NCI-H774 (cell line): ENCODE results near the gene CHIC2.
"Not testable (repeated sequence)": the region's sequence is repeated elsewhere in the genome, so short reads cannot be mapped to it uniquely, and the experiment has no call there.

ENCODE experiments used
- DNase-seq: peaks from one replicate; lab custom pipeline; 2025; lab: John Stamatoyannopoulos, UW

Gene CHIC2

DNA sequence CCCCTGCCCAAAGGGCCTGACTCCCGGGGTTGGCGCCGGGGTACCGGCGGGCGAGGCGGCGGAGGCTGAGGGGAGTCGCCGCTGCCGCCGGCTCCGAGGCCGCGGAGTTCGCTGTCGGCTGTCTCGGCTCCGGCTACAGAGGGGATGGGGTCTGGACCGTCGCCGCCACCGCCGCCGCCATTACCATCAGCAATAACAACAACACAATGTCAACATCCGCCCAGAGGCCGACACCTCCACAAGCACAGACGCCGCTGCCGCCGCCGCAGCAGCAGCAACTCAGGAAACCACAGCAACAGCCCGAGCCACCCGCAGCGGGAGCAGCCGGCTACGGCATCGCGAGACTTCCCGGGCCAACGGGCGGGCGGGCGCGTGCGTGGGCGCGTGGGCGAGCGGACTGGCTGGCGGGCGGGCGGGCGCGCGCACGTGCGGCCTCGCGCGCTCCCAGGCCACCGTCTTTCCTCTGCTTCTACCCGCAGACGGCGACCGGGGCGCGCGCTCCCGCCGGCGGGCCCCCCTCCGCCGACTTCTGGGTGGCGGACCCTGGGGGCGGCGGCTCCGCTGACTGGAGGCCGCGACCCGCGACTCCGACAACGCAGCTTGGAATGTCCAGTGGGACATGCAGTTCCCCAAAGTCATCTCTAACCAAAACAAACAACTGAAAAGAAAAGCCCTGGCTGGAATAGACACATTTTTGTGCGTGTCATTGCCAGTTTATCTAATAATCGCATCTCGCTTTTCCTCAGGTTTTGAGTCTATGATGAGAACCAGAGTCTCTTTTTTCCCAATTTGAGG, at the start of gene CHIC2:
Gene CHIC2, minus strand, starts transcription at position 289 of the 795 bp plus-strand sequence. CDS start 305 bp downstream, outside the sequence.
- DNase-seq = peak; percentile 94

DNA sequence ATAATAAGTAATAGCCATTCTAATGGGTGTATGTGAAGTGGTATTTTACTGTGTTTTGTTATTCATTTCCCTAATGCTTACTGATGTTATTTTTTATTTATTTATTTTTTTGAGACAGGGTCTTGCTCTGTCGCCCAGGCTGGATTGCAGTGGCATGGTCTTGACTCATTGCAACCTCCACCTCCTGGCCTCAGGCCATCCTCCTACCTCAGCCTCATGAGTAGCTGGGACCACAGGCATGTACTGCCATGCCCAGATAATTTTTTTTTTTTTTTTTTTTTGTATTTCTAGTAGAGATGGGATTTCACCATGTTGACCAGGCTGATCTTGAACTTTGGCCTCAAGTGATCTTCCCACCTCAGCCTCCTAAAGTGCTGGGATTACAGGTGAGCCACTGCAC, 48.8 kb upstream of the CHIC2 start:
- not testable (repeated sequence) for DNase-seq

DNA sequence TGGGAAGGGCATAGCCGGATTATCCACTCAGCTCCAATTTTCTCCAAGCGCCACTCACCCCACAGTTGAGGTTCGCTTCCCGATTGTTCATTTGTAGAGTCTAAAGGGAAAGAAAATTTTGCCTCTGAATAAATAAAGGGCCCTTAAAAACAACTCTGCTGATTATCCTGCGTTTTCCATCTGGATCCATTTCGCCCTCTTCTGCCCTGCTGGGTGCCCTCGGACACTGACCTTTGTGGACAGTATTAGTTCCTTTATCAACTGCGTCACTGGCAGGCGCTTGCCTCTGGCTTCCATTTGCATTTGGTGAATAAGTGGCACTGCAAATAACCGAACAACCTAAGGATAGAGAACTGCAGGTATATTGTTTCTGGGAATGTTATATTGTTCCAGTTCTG, 45.6 kb upstream of the CHIC2 start:
- DNase-seq = no peak

DNA sequence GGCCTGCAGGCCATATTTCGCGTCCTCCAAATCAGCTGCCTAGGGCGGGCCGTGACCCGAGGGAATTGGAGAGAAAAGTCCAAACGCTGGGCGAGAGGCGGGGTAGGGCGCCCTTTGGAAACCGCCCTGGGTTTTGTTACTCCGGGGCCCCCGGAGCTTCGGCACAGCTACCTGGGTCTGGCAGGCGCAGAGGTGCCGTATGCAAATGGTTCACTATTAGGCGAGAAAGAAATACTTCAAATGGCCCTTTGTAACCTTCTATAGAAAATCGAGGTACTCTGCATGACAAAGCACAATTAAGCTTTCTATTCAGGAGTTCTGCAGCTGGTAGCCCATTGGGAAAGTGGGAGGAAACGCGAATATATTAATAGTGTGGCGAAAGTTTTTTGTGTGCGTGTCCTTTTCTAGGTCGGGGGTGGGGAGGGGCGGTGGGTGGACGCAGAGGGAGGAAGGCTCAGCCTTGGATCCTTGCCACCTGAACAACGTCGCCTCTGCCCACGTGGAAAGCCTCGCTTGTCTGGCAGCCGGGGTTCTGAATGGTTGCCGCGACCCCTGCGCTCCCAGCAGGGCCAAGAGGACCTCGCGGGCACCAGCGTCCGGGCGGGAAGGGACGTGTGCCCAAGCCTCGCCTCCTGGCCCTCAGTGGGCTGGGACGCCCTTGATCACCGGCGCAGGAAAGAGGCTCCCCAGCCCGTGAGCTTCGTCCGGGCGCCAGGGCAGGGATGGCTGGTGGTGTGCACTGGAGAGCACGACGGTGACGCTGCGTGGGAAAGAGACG, 45.0 kb upstream of the CHIC2 start:
- DNase-seq = no peak

DNA sequence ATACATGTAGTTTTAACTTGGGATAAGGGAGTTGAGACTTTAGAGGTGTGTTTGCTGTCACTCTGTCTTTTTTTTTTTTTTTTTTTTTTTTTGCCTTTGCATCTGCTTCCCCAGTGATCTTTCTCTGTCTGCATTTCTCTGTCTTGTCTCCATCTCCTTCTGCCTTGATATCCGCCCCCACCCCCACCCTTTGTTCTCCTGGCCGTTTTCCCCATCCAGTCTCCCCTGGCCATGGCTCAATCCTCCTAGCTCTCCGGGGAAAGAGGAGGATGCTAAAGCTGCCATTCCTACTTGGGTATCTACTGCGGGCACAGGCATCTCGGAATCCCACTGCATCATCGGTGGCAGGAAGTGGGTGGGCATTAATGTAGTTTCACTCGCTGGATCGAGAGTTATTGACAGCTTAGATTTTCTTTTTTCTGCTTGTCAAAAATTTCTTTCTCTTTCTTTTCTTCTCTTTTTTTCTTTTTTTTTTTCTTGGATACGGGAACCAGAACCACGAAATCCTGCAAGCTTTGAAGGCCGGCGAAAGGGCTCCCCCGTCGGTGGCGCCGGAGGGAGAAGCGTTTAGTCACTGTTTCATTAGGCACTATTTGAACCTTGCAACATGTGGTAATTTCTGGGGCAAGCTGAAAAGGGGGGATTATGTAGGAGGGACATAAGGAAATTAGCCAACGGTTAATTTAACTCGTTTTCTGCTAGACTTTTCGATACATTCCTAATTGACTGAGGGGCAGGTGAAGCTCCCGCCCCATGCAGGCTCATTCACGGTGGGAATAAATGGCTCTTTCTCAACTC, 43.7 kb upstream of the CHIC2 start:
- no peak for DNase-seq

DNA sequence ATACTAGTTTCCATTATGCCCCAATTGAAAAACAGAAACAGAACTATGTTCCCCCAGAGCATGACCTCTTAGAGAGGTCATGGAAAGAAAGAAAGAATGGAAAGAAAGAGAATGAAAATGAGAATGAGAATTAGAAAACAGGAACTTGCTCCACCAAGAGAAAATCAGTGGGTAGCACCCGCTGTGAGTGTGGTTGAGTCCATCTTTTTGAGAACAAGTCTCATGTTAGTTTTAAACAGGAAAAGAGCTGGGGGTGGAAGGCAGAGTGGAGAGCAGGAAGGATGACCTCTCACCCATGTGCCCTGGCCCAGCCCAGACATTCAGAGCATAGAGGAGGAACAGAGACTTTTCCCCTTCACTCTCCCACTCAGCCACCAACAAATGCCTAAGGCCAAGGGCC, 40.5 kb upstream of the CHIC2 start:
- DNase-seq = no peak

GRCh38 chr4:54103190-54103574, 38.8 kb upstream of the CHIC2 start:
- DNase-seq = no peak

DNA sequence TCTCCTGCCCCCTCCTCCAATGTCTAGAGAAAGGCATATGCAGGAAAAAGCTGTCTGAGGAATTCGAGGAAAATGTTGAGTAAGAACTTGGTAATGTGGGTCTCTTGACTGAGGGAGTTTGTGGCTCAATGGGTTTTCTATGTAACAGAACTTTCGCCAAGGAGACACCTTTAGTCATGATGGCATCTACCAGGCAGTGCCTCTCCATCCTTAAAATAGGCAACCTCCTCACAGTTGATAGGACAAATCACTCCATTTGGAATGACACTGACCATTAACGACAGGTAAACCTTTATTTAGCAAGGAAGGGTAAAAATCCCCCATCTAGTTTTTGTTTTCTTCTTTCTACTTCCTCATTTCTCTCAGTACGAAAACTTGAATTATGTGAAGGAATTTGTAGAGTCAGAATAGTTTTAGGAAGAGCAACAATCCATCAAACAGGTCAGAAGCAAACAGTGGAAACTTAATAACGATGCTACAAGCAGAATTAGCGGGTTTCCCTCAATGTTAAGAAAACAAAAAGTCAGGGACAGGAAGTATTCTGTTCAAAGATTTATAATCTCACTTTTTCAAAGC, 38.2 kb upstream of the CHIC2 start:
- no peak for DNase-seq

DNA sequence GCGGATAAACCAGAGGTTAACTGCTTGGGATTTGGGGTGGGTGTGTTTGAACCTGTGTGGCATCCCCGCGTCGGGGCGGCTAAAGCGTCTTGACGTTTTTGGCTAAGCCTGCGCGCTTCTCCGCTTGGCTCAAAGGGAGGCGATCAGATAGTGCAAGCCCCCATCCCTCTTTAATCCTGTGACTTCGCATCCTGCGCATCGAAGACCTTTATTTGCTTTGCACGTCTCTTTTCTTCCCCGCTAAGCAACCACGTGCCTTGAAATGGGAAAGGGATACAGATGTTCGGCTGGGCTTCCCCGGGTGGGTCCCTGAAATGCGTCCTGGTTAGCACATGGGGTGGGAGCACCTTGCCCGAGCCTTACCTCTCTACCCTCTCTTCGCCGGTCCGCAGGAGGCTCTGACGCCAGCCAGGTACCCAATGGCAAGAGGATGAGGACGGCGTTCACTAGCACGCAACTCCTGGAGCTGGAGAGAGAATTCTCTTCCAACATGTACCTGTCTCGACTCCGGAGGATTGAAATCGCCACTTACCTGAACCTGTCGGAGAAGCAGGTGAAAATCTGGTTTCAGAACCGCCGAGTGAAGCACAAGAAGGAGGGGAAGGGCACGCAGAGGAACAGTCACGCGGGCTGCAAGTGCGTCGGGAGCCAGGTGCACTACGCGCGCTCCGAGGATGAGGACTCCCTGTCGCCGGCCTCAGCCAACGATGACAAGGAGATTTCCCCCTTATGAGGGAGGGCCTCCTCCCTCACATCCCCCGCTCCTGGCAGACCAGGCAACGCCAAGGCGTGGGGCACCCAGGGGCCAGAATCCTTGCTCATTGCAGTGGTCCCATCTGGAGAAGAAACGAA, 37.0 kb upstream of the CHIC2 start:
- DNase-seq = no peak

GRCh38 chr4:54100595-54101189, 36.3 kb upstream of the CHIC2 start:
- DNase-seq = no peak

GRCh38 chr4:54099748-54100574, 35.6 kb upstream of the CHIC2 start, which contains the start of gene GSX2:
GSX2 (plus strand) TSS chr4:54100163; CDS start chr4:54100345, 182 bp downstream.
- DNase-seq = no peak

GRCh38 chr4:54099287-54099747, 34.9 kb upstream of the CHIC2 start:
- no peak for DNase-seq

- DNase-seq = no peak
These were observed 34.0 kb upstream of the CHIC2 start for GRCh38 chr4:54098375-54098774.

GRCh38 chr4:54097152-54097551, 32.7 kb upstream of the CHIC2 start:
- DNase-seq = no peak

DNA sequence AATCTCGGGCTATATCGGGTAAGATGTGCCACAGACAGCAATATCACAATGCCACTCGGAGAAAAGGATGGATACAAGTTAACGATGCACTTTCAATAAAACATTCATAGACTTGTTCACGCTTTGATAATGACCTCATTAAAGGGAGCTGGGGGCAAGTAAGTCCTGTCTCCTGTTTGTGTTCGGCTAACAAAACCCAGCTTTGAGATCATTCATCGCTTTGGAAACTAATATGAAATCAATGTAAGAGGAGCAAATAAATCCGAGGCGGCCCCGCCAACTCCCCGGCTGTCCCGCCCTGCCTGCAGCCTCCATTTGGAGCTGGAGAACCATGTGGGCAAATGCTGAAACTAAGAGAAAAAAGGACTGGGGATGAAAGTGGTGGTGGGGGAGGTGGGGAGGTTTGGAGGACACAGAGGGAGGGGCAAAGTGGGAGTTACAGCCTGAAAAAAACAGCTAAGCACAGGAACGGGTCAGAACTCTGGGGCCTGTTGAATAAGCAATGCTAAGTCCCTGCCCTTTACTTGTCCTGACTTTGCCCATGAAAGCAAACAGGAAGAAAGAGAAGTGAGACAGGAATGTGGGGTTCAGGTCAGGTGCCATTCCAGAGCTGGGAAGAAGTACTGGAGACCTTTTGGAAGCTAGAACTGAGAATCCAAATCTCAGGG, 32.0 kb upstream of the CHIC2 start:
- DNase-seq = no peak

- DNase-seq = no peak
These were observed 30.9 kb upstream of the CHIC2 start for GRCh38 chr4:54095110-54095825.

- DNase-seq = no peak
These were observed 30.0 kb upstream of the CHIC2 start for GRCh38 chr4:54094451-54094850.
